NCI-H2107 treated with DMSO at 0.1 percent for 48 hours (cell line): ENCODE results near the gene BCL6.

Experiments used
- DNase-seq: peaks from one replicate; lab custom pipeline; 2025; ENCODE audit not compliant: unreplicated experiment; lab: John Stamatoyannopoulos, UW

Gene BCL6

GRCh38 chr3:187745201-187746058 is at the start of gene BCL6:
BCL6 (minus strand) TSS chr3:187745468; CDS start chr3:187733693, 11,775 bp downstream.
- peak; percentile 99 for DNase-seq

- DNase-seq = no peak
Measured at GRCh38 chr3:187794731-187795130, 49.5 kb upstream of the BCL6 start.

GRCh38 chr3:187793618-187794017 is 48.4 kb upstream of the BCL6 start:
- no peak for DNase-seq

GRCh38 chr3:187792521-187792920 is 47.3 kb upstream of the BCL6 start:
- no peak for DNase-seq

- DNase-seq = no peak
Measured at GRCh38 chr3:187789872-187790271, 44.6 kb upstream of the BCL6 start.

GRCh38 chr3:187788984-187789857 is 44.0 kb upstream of the BCL6 start:
- DNase-seq = no peak

GRCh38 chr3:187783098-187783497 is 37.8 kb upstream of the BCL6 start:
- DNase-seq = no peak

GRCh38 chr3:187782006-187782405 is 36.7 kb upstream of the BCL6 start:
- DNase-seq = no peak

GRCh38 chr3:187781001-187781400 is 35.7 kb upstream of the BCL6 start:
- DNase-seq = no peak

GRCh38 chr3:187778726-187779125 is 33.5 kb upstream of the BCL6 start:
- no peak for DNase-seq

GRCh38 chr3:187777331-187777941 is 32.2 kb upstream of the BCL6 start:
- DNase-seq = no peak

- no peak for DNase-seq
Measured at GRCh38 chr3:187775549-187775948, 30.3 kb upstream of the BCL6 start.

GRCh38 chr3:187774185-187774789 is 29.0 kb upstream of the BCL6 start:
- DNase-seq = no peak

- no peak for DNase-seq
Measured at GRCh38 chr3:187773233-187774184, 28.2 kb upstream of the BCL6 start.

GRCh38 chr3:187770224-187770623 is 25.0 kb upstream of the BCL6 start:
- DNase-seq = peak; percentile 84

- no peak for DNase-seq
Measured at GRCh38 chr3:187769771-187770170, 24.5 kb upstream of the BCL6 start.

GRCh38 chr3:187767266-187768012 is 22.2 kb upstream of the BCL6 start:
- no peak for DNase-seq

GRCh38 chr3:187765342-187765741 is 20.1 kb upstream of the BCL6 start:
- no peak for DNase-seq
